GM18499 (cell line): ENCODE measurements around the gene INPP5E.

ENCODE experiments used
- ATAC-seq: cut with Tn5 transposase; IDR thresholded peaks from one replicate; pipeline ENCODE4 v1.9.1; 2021; ENCODE audit warnings: moderate number of reproducible peaks; ENCODE audit not compliant: insufficient read depth, unreplicated experiment

Gene INPP5E

DNA sequence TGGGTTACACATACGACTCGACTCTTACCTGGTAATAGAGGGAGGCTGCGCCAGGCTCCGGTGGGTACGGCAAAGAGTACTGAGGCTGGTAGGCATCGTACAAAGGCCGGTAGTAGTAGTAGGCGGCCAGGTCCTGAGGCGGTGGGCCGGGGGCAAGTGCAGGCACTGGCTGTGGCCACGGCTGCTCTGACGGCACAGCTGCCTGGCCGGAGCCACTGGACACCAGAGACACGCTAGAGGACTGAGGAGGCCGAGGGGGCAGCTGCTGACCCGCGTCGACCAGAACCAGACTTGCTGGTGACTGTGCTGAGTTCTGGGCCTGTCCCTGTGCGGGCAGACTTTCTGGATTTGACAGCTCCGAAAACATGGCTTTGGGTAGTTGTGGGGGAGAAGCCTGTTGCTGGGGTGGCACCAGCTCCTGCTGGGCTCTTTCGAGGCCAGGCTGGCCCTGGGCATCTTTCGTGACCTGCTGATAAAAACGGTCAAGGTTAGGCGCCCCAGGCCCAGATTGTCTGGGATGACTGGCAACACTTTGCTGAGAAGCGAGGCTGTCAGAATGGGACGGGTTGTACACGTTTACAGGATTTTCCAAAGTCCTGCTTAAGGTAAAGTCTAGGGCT is 34.5 kb upstream of the INPP5E start:
- no peak for ATAC-seq

DNA sequence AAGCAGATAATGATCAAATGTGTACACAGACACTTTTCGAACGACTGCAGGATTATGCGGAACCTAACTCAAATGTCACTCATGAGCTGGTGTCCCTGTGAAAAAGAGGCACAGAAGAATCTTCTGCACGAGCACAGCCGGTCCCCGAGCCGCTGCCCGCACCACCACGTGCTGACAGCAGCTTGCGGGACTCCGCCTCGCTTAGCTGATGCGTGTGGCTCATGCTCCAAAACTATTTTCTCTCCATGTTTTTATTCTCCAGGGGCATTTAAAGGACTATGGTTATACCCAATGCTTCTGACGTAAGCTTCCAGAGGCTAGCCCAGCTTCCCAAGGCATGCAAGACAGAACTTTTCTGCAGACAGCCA is 33.7 kb upstream of the INPP5E start:
- ATAC-seq, result no peak

DNA sequence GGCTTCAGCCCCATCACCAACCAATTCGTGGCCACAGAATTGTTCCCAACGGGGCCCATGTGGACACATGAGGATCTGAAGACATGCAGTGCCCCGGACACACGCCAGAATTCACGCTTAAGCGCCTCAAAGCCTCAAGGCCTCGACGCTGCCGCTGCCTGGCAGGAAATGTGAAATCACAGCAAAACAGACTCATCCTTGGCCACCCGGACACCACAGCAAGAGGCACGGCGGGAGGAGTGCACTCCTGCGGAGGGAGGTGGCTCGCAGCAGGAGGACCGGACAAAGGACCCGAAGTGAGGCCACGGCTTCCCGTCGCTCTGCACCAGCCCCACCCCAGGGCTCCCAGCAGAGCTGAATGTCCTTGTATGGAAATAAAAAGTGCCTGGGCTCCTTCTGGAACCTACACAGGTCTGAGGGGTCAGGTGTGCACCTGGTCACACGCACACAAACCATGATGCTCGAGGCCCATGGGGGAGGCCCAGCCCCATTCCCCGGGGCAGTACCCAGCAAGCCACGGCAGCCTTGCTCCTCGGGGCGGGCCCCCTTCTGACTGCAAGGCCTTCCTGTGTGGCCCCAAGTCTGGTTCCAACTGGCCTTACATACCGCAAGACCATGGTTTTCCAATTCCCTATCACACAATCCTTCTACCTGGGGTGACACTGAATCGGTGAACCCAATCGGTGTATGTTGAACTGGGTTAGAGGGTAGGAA is 33.2 kb upstream of the INPP5E start:
- no peak for ATAC-seq

DNA sequence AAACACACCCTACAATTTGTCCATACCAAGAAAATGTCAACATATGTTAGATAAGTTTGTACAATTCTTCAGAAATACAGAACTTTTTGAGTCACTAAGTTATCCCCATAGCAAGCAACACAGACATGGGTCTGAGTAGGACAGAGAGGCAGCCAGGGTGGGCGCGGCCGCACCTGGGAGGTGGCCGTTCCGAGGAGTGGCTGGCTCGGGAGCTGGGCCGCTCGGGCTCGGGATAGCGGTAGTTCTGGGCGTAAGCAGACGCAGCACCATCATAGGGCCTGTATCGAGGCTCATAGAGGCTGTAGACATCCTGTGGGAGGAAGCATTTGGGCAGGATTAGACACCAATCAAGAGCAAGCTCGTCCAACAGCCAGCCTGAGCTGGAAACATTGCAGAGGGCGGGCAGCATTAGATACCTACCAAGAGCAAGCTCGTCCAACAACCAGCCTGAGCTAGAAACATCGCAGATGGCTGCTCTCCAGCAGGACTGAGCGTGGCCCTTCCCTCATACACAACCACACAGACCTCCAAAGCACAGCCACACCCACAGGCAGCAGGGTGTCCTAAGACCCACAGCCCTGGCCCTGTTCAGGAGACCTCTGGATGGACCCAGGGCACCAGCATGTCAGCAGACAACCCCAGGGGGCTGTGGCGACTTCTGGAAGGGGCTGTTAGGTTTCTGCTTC is 32.3 kb upstream of the INPP5E start:
- ATAC-seq, result no peak

DNA sequence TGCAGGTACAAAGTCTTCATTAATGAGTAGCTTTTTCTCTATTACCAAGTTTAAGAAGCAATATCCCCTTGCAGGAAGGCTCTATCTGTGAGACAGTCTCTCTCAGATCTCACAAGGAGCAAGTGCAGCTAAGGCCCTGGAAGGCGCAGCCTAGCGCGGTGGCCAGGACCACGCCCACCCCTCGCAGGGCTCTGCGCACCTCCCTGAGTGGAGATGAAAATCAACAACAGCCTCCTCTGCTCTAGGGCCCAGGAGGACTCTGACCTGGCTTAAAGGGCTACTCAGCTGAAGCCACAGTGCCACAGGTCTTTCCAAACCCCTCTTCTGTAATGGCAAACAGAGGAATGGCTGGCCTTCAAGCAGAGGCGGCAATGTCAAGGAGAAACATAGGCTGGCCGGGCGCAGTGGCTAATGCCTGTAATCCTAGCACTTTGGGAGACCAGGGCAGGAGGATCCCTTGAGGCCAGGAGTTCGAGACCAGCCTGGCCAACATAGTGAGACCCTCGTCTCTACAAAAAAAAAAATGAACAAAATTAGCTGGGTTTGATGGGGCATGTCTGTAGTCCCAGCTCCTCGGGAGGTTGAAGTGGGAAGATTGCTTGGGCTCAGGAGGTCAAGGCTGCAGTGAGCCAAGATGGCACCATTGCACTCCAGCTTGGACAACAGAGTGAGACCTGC is 31.3 kb upstream of the INPP5E start:
- no peak for ATAC-seq

DNA sequence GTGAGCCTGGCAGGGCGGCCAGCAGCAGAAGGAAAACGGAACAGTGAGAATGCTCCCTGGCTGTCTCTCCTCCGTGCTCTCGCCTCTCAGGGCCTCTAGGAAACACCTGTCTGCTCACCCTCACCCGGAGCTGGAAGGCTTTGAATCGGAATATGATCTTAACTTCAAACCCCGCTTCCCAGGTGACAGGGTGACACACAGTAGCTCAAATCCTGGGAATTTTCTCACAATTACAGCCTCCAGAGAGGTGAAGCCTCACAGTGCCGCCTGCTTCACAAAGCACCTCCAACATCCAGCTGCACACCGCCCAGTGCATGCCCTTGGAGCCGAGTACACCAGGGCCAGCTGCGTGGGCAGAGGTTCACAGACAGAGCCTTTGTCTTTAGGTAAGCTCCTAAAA is 30.7 kb upstream of the INPP5E start:
- ATAC-seq, result no peak

DNA sequence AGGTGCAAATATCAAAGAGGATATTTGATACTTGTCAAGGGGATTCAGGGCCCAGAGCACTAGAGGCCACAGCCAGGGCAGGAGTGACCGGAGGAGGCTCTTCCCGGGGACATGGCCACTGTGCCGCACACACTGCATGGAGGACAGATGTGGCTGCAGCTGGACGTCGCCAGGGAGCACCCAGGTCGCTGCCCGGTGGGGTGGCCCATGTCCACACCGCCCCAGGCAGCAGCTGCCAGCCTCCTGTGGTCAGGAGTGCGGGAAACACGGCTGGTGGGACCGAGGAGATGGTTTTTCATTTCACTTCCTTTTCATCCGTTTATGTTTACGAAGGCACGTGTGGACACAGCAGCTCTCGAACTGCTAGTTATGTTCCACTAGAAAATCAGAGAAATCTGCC is 28.1 kb upstream of the INPP5E start:
- ATAC-seq, result no peak

DNA sequence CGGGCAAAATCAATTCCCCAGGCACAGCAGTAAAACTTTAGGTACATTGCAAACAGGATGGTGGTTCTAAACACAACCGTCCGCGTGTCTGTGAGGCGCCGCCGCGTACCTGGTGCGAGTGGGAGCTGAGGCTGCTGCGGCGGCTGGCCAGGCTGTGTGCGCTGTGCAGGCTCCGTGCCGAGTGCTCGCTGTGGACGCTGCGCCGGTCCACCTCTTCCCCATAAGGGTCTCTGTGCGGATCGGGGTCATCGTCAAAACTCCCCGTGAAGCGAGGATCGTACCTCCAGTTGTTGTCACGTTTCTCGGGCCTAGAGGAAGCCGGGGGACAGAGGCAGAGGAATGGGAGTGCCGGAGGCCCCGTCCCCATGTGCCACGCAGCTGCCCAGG is 26.5 kb upstream of the INPP5E start:
- no peak for ATAC-seq

DNA sequence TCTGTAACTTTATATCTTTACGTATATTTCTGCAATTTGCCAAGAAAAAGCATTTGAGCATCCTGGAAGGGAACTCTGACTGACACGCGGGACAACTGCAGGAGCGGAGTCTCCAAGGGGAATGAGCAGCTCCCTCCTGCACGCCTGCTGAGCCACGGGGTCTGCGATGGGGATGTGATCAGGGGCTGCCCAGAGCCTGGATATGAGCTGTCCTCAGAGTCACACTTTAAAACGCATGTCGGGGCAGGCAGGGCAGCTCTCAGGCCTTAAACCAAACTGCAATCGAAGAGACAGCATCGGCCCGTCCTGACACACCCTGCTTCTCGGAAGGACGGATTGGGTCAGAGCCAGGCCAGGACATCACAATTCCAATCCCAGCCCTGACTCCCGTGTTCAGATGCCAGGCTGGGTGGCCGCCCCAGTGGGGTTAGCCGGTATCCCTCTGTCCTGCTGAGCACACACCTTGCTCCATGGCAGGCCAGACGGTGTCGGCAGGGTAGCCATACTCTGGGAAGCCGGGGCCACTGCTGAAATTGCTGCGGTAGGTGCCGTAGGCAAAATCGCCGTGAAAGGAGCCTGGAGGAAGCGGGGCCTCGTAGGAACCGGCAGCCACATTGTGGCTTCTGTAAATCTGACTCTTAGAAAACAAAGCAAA is 26.0 kb upstream of the INPP5E start:
- no peak for ATAC-seq

DNA sequence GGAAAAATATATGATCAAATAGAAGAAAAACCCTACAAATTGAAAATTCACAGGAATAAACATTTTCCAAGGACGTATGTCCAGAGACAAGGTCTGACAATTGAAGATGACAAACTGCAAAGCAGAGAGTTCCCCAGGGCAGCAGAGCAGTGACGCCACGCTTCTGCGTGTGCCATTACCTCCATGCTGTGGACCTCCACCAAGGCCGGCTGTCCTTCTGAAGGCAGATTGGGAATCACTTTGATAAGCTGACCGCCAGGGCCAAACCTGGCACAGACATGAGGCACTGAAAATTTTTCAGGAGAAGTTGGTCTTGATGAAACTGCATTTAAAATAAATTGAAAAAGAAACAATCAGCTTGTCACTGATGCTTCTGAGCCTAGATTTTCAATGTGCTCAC is 24.6 kb upstream of the INPP5E start:
- ATAC-seq, result no peak

DNA sequence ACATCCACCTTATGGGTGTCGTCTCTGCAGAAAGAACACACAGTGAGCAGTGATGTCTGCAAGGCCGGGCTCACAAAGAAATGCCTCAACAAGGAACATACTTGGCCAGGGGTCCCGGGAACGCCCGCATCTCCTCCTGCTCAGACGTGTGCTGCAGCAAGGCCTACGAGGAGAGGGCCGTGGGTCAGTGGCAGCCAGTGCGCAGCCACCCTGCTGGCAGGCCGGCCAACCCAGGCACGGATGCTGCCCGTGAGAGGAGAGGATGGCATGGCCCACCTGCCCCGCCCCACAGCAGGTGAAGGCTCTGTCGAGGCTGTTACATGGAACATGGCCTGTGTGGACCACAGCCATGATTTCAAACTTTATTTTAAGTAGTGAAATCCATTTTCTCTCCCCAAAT is 23.9 kb upstream of the INPP5E start:
- no peak for ATAC-seq

DNA sequence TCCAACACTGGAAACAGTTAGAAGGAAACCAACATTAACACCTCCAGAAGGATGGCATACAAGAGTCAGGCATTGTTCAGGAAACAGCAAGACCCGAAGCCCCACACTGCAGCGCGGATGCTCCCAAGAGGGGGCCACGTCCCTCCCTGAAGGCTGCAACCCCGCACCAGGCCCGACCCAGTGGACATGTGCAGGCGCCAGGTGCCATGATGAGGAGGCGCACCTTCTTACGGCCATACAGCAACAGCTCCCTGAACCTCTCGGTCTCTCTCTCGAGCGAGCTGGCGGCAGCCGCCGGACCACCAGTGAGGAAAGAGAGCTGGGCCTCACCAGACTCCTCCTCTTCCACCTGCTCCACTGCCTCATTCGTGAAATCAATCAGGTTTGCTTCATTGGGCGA is 23.0 kb upstream of the INPP5E start:
- no peak for ATAC-seq

DNA sequence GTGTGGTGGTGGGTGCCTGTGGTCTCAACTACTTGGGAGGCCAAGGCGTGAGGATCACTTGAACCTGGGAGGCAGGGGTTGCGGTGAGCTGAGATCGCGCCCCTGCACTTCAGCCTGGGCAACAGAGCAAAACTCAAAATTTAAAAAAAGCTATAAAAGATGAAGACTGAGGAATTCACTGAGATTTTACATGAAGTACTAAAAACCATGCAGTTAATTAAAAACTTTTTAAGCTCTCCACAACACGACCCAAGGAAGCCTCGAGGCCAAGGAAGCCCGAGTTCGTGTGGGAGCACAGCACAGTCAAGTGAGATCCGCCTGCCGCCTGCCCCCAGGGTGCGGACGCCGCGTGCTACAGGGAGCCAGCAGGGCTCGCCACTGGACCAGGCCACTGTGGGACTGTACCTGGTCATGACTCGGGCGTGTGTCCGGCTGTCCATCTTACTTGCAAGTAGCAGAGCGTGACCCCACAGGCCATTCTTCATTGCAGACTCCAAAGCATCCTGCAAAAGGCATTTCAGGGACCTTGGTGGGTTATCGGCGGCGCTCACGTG is 21.2 kb upstream of the INPP5E start:
- ATAC-seq, result no peak

DNA sequence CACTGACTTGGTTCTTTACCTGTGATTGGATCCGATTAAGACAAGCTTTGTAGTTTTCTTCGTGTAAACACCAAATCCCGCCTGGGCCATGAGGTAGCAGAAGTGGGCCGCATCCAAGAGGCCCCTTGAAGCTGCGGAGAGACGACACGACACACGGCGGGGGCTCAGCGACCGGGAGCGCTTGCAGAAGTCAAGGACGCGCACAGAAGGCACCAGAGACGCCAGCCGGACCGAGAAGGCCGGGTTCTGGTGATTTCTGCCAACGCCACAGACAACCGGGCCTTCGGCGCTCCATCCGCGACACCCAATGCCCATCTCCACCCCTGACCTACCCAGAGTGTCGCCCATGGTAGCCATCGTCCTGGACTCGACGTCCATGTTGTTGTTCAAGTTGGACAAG is 19.8 kb upstream of the INPP5E start:
- no peak for ATAC-seq

DNA sequence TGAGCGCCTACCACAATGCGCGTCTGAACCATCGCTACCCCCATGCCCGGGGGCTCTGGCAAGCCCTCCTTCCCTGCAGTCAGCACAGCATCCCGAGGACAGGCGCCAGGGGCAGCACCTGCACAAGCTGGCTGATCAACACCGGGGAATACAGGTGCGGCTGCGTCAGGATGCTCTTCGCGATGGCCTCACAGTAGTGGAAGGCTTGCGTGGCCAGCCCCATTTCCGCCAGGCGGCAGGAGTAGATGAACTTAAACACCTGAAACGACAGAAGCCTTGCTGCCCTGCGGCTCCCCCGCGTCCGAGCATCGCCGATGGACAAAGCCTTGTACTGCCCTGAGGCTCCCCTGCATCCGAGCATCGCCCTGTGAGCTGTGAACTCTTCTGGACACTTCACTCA is 17.7 kb upstream of the INPP5E start:
- ATAC-seq, result no peak

DNA sequence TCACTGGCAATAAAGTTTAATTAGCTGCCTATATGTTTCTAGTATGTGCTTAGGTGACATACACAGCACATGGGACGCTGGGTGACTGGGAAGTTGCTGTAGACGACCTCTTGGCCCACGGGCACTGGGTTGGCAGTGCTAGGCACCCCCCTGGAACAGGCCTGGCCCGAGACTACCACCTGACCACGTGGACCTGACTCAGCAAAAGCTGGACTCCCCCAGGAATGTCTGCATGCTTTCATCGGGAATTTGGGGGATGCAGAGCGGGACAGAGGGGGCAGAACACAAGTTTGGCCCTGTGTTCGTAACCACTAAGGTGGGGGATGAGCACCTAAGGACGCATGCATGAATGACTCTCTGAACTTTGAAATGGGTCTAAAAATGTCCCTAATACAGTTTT is 16.6 kb upstream of the INPP5E start:
- ATAC-seq, result no peak

DNA sequence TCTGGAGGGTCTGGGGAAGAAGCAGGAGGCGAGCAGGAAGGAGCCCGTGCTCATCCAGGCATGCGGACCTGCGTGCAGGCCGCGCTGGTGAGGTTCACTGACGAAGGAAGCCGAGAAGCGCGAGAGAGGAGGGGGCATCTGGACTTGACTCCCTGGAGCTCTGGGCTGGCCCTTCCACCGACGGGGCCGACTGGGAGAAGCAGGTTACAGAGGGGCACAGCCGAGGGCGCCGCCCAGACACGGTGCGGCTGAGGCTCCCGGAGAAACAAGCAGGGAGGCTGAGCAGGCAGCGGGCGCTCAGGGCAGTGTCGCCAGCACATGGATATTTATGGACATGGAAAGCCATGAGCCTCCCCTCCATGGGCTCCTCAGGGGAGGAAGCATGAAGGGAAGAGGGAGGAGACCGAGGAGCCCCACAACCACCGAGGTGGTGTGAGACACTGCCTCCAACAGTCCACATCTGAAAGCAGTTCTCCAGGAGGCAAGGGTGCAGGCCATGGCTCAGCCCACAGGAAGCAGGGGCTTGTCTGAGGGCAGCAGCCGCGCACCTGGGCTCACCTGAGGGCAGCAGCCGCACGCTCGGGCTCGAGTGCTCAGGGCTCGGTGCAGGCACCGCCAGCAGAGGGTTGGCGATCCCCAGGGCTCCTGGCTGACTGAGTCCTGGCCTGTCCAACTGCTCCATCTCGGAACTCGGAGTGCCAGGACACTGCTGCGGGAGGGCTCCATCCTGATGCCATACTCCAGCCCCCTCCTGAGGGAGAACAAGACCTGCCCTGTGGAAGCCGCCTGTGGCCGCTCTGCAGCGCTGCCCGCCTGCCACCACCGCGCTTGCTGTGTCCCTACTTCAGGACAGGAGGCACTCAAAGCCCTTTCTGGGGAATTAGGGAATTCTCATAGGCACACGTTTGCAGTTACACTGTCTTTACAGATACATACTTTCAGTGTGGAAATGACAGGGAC is 15.7 kb upstream of the INPP5E start:
- ATAC-seq, result no peak

DNA sequence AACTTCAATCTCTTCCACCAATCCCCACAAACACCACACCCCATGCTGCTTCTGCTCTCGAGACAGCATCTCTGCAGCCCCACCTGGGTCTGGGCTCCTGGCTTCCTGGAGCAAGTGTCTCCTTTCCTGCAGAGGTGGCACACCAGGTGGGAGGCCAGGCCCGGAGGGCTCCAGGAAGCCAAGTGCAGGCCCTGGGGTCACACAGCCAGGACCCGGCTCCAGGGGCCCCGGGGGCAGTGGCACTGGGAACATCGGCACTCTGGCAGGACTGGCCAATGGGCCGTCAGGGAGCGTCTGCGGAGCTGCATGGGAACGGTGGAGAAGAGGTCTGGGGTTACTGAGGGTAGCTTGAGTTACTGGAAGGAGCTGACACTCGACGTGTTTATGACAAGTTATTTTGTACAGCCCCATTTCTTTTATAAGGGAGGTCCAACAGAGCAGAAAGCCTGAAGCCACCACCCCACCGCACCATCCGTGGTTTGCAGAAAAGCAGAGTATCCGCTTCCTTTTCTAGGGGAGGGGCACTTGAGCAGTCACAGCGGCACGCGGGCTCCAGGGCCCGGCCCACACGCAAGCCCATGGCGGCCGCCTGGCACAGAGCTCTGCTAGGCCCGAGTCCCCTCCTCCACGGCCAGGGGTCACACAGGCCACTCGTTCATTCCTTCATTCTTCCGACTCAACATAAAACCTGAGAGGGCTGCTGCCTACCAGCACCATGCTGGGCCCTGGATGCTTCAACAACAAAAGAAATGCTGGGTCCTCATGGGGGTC is 14.6 kb upstream of the INPP5E start:
- ATAC-seq, result no peak

DNA sequence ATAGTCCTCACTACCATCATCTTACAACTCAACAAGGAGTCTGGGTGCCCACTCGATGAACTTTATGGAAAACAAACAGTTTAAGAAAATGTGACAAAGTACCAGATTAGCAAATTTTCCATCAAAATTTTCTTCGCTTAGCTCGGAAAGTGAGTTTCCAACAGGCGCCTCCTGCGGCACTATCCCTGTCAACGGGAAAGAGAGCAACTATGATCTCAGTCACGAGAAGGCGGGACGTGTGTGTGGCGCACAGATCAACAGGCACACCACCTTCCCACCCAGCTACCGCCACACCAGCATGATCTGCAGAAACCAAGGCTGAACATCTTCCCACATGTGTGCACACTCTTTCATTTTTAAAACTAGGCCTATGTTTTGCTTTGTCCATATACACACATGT is 13.7 kb upstream of the INPP5E start:
- no peak for ATAC-seq
